Fibroblast of skin of scalp (primary cell): ENCODE data around the gene KIF25.
"Not testable (repeated sequence)": the region's sequence is repeated elsewhere in the genome, so short reads cannot be mapped to it uniquely, and the experiment has no call there.

ENCODE experiments used
- DNase-seq: peaks from one replicate; pipeline ENCODE4 v3.0.0-alpha.2; 2013

KIF25 gene

DNA sequence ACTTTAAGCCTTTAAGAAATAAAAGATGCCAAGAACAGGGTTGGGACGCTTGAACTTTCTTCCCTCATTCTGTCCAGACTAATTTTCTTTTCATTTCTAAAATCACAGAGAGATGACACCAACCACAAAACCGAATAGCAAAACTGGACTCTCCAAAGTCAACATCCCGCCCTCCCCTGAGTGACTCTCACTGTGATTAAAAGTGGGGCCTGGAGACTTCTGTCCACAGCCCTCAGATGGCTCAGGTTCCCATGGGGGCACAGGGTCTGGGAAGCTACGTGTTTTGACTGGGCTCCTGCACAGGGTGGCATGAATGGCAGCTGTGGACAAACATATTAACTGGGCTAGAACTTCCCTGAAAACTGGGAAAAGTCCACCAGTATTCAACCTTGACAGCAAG, 75.3 kb downstream of the KIF25 start:
- DNase-seq: no peak

DNA sequence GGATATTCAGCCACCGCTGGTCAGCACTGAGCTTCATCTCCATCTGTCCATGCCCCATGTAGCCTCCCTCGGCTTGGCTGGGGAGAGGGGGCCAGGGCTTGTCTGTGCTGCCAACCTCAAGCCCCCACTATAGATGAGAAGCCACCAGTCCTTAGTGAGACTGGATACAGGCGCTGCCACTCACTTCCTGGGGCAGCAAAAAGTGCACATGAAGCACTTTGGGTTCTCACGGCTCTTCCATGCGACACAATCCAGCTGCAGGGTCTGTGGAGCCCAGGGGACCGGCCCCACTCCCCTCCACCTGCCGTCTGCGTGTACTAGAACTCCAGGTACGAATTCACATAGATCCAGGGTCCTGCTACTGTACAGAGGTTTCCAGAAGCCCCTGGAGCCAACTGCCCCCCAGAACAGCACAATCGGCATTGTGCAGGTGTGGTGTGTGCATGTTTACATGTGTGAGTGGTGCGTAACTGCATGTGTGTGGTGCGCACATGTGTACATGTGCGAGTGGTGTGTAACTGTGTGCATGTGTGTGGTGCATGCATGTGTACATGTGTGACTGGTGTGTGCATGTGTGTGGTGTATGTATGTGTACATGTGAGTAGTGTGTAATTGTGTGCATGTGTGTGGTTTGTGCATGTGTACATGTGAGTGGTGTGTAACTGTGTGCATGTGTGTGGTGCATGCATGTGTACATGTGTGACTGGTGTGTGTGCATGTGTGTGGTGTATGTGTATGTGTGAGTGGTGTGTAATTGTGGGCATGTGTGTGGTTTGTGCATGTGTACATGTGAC, 76.7 kb downstream of the KIF25 start:
- no peak for DNase-seq

DNA sequence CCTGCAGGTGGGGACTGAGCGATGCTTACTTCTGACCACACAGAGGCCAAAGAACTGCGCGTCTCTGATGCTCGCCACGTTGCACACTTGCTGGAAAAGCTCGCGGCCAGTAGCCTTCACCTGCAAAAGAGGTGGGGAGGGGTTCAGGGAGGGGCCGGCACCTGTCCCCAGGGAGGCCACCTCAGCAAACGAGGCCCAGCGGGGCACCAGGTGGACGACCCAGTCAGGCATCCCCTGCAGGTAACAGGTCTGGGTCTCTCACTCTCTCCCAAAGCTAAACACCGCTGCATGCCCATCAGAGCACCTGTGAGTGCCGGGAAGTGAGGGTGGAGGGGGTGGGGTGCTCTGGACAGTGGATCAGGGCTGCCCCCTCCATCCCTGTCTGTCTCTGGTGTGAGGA, 77.7 kb downstream of the KIF25 start:
- DNase-seq: no peak

GRCh38 chr6:168075787-168076202, 78.3 kb downstream of the KIF25 start:
- DNase-seq: no peak

DNA sequence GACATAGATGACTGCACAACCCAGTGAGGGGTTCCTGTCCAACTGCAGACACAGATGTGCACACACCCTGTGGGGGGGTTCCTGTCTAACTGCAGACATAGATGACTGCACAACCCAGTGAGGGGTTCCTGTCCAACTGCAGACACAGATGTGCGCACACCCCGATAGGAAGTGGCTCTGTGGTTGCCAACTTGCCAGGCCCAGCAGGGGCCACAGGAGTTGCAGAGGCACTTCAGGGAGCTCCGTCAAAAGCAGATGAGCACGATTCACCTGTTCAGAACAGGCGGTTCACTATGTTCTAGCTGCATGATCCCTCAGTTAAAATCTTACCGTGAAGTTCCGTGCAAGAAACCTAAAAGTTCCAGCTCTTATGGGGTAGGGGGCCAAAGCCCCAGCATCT, 79.9 kb downstream of the KIF25 start:
- DNase-seq: not testable (repeated sequence)

DNA sequence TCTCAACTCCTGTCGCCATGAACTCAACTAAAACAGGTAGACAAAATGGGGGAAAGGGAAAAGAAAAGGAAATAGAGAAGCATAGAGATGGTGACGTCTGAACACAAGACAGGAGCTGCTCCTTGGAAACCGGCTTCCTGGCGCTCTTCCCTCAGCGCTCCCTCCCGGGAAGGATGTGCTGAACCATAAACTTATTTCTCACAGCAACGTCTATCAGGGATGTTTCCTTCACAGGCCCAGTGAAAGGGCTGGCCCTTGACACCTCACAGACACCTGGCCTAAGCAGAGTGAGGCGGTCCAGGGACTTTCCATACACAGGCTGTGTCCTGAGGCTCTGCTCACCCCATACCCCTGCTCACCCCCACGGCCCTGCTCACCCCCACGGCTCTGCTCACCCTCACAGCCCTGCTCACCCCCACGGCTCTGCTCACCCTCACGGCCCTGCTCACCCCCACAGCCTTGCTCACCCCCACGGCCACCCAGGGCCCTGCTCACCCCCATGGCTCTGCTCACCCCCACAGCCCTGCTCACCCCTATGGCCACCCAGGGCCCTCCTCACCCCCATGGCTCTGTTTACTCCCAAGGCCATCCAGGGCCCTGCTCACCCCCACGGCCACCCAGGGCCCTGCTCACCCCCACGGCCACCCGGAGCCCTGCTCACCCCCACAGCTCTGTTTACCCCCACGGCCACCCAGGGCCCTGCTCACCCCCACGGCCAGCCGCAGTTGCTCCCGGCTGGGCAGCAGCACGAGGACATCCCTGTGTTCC, 80.9 kb downstream of the KIF25 start:
- no peak for DNase-seq

- DNase-seq: no peak
These were observed 81.5 kb downstream of the KIF25 start, which contains the start of gene FRMD1 for GRCh38 chr6:168078943-168079405. Gene FRMD1 (minus strand): TSS chr6:168079212. CDS start chr6:168079094, 118 bp downstream.

GRCh38 chr6:168080393-168081077, 83.1 kb downstream of the KIF25 start:
- no peak for DNase-seq

DNA sequence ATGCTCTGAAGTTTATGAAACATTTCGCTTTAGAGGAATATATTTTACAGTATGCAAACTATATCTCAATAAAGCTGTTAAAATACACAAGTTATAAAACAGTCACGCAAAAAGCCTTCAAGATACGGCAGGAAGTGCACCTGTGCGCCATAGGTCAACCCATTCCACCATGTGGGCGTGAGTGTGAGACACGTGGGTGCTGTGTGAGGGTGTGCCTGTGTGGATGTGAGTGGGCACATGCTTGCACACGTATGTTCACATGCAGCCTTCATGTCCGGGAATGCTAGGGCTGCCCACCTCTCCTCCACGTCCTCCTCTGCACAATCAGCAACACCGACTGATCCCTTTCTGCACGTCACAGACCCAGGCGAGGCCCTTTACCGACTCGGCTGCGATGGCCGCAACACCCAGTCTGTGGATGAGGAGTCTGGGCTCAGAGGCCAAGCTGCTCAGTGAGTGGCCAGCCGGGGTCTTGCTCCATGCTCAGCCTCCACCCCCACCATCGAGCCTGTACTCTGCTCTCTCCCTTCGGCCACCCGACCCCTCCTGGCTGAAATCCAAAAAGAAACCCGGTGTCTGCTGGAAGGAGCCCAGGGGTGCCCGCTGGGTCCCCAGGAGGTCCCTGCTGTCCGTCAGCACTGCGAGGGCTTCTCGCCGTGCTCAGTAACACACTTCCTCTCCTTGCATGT, 84.5 kb downstream of the KIF25 start:
- DNase-seq: no peak

- DNase-seq: no peak
These were observed 85.5 kb downstream of the KIF25 start for GRCh38 chr6:168082860-168083513.

GRCh38 chr6:168083514-168083885, 86.0 kb downstream of the KIF25 start:
- DNase-seq: no peak

- DNase-seq: no peak
These were observed 87.1 kb downstream of the KIF25 start for GRCh38 chr6:168084465-168085160.

GRCh38 chr6:168086066-168086465, 88.6 kb downstream of the KIF25 start:
- no peak for DNase-seq

- DNase-seq: no peak
These were observed 89.1 kb downstream of the KIF25 start for GRCh38 chr6:168086616-168087015.

GRCh38 chr6:168087436-168088160, 90.1 kb downstream of the KIF25 start:
- DNase-seq: no peak

GRCh38 chr6:168088161-168089053, 90.9 kb downstream of the KIF25 start:
- peak; percentile 51 for DNase-seq

DNA sequence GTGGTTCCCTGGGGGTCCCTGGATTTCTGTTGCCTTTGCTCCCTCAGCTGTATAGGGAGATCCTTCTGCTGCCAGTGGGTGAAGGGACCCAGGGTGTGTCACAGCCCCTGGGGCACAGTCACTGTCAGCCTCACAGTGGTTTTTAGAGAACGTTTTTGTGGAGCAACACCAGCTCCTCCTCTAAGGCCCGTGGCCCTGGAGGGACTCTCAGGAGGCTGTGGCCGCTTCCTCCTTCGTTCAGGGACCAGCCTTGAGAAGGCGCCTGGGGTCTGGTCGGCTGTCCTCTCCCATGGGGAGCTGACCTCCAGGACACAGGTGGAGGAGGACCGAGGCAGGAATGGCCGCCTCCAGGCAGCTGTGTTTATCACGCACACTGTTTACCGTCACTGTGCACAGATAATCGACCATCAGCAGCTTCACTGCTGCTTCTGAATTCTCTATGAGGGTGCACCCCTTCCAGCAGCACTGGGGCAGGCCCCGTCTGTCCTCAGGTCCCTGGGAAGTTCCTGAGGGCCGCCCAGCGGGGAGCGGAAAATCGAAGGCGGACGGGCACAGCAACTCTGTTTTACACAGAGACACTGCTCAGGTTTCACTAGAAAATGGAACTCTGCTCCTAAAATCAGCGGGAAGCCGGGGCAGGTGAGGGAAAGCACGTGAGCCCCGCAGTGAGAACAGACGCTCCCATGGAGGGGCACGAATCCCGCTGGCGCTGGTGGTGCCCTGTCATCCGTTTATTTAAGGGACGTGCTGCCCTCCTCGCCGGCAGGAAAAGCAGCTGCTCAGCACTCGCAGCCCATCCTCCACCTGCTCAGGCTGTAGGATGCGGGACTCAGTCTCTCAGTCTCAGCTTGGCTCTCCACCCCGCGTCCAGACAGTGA, 92.0 kb downstream of the KIF25 start:
- DNase-seq: no peak

DNA sequence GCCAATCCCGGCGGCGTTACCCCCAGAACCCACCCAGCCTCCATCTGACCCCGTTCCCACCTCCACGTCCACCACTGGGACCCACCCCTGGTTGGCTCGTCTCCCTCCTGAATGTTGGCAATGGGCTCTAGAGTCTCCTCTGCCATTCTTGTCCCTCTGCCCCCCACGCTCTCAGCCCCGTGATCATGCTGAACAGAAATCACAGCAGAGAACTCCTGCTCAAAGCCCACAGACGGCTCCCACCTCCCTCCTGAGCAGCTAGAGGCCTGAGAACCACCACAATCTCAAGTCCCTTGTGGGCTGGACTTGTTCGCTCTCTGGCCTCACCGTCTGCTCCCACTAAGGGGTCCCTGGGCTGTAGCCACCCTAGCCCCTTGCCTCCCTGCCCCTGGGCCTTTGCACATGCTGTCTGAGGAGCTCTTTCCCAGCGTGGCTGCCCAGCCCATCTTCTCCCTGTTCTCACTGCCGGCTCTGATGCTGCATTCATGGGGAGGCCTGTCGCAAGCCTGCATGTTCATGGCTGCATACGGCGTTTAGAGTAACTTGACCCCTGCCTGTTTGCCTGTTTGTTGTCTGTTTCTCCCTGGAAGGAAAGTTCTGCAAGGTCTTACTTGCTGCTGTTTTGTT, 92.7 kb downstream of the KIF25 start:
- no peak for DNase-seq
